Measurements from ENCODE around the gene PDE3B.

The PDE3B gene

GRCh38 chr11:14886513-14886912, 242.9 kb downstream of the PDE3B start:
- peaks cover 7% of the 10 kb centered on the region for H3K4me1 Mint-ChIP-seq
- no peak overlapping the region for H3K27ac Mint-ChIP-seq
- H3K36me3 Mint-ChIP-seq (ENCODE audit: low read depth): peaks cover 34% of the 10 kb centered on the region
- H3K9me3 Mint-ChIP-seq: peaks cover 25% of the 10 kb centered on the region
- TF ChIP-seq, protein P1, sequence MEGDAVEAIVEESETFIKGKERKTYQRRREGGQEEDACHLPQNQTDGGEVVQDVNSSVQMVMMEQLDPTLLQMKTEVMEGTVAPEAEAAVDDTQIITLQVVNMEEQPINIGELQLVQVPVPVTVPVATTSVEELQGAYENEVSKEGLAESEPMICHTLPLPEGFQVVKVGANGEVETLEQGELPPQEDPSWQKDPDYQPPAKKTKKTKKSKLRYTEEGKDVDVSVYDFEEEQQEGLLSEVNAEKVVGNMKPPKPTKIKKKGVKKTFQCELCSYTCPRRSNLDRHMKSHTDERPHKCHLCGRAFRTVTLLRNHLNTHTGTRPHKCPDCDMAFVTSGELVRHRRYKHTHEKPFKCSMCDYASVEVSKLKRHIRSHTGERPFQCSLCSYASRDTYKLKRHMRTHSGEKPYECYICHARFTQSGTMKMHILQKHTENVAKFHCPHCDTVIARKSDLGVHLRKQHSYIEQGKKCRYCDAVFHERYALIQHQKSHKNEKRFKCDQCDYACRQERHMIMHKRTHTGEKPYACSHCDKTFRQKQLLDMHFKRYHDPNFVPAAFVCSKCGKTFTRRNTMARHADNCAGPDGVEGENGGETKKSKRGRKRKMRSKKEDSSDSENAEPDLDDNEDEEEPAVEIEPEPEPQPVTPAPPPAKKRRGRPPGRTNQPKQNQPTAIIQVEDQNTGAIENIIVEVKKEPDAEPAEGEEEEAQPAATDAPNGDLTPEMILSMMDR (IDR thresholded peaks at IDR 0.05): no peak
- no peak overlapping the region for H3K4me3 Mint-ChIP-seq
- no peaks in the 10 kb centered on the region for H3K27me3 Mint-ChIP-seq (ENCODE audit: low read depth, poor library complexity)
- DNase-seq: no peak

DNA sequence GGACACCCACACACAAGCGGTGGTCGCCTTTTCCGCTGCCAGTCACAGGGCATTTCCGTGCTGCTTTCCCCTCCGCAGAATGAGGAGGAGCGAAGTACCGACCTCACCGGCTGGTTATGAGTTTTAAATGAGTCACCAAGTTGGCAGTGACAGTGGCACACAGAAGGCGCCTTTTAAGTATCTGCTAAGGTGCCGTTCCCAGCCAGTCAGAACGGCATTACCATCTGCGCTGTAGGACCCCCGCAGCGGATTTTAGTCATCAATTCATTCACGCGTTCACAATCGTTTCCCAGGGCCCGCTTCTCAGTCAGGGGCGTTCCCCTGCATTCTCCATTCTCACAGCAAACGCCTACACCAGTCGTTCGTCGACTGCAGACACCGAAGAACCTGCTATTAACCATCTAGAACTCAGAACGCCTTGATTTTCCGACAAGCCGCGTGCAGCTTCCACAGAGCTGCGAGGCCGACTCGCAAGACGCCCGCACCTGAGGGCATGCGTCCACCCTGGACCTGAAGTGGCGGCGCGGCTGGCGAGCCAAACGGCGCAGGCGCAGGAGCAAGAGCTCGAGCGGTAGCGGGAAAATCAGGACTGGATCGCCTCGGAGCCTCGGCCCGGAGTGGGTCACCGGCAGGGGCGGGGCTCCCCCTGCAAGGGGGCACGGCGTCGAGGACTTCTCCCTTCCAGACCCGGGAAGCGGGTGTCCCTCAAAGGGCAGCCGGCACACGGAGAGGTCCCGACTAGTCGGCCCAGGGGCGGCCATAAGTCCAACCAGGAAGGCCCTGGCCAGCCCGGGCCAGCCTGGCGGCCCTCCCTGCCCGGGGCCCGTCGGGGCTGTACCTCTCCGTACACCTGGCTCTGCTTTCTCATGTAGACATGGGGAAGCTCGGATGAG, 247.8 kb downstream of the PDE3B start:
- peak overlapping the region; percentile 89 for H3K4me3 Mint-ChIP-seq
- H3K9me3 Mint-ChIP-seq: peaks cover 26% of the 10 kb centered on the region

GRCh38 chr11:14892036-14892556, 248.5 kb downstream of the PDE3B start, which contains the start of gene CYP2R1:
Gene CYP2R1 (minus strand): TSS chr11:14892231. CDS start chr11:14892205, 26 bp downstream.
- Mint-ChIP-seq H3K27ac (no peak within 1 kb of the TSS), H3K36me3 (ENCODE audit: low read depth) (peaks cover 24% of the 10 kb centered on the region), H3K4me1 (peaks cover 7% of the 10 kb centered on the region), H3K27me3 (ENCODE audit: low read depth, poor library complexity) (no peaks in the 10 kb centered on the region), H3K9me3 (peaks cover 26% of the 10 kb centered on the region), H3K4me3 (peak within 1 kb of the TSS; percentile 89)
- TF ChIP-seq, protein P1 (IDR thresholded peaks at IDR 0.05): no peak
- DNase-seq: peak; percentile 79

More for the DNA sequence above, 247.8 kb downstream of the PDE3B start:
- TF ChIP-seq, protein P1 (IDR thresholded peaks at IDR 0.05): no peak
- no peaks in the 10 kb centered on the region for H3K27me3 Mint-ChIP-seq (ENCODE audit: low read depth, poor library complexity)
- H3K36me3 Mint-ChIP-seq (ENCODE audit: low read depth): peaks cover 24% of the 10 kb centered on the region
- DNase-seq: peak; percentile 76
- no peak overlapping the region for H3K27ac Mint-ChIP-seq
- peaks cover 7% of the 10 kb centered on the region for H3K4me1 Mint-ChIP-seq

DNA sequence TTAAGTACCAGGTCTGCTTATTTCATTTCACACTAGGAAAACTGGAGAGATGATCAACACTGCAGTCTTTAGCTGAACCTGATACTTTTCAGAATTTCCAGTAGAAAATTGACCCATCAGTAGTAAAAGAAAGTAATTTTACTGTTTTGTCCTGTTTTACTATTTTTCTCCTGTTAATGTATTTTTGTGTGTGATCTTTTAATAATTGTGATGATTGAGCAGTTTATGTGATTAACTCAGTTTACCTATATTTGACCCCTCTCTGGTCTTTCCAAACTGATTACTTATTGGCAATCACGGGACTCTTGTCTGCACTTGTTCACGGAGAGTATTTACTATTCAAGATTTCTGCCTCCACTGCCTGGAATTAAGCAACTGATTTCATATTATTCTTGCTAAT, 249.0 kb downstream of the PDE3B start:
- peaks cover 7% of the 10 kb centered on the region for H3K4me1 Mint-ChIP-seq
- peaks cover 24% of the 10 kb centered on the region for H3K36me3 Mint-ChIP-seq (ENCODE audit: low read depth)
- H3K9me3 Mint-ChIP-seq: peaks cover 26% of the 10 kb centered on the region
- no peak overlapping the region for H3K27ac Mint-ChIP-seq
- TF ChIP-seq, protein P1 (IDR thresholded peaks at IDR 0.05): no peak
- peak overlapping the region; percentile 54 for H3K4me3 Mint-ChIP-seq
- no peak for DNase-seq
- peaks cover under 1% of the 10 kb centered on the region for H3K27me3 Mint-ChIP-seq (ENCODE audit: low read depth, poor library complexity)

DNA sequence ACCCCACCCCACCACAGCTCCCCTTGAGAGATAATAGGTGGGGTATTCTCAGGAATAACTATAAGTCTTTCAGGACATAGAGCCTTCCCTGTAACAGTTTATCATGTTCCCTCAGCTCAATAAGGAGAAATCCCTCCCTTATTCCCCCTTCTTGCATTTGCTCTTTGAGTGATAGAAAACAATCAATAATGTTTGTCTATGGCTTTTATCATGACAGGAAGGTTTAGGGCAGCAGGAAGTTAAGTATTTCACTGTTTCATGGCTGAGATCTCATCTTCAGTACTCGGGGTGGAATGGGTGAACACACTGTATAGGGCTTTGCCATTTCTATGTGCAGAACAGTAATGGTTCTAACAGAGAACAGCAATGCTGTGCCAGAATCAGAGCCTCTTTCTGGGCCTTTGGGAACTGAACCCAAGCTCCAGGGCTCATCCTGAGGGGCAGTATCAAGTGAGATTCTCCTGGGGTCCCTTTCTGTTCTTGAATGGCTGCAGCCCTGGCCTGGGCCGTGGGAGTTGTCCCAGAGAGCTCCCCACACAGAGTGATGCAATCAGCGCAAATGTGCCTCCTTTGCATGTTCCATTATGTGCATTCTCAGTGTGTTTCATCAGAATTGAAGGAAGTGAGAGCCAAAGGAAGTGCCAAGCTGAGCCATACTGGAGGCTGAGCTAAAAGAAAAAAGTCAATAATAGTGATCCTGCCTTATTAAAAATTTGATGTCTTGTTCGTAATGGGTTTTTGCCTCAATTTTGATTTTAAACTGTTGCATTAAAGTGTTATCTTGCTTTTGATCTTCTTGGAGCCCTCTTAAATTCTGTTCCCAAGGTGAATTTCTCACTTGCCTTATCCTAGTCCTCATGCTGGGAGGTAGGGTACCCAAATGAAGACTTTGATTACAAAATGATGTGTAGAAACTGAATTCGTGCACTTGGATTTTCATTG, 251.3 kb downstream of the PDE3B start:
- Mint-ChIP-seq H3K27me3 (ENCODE audit: low read depth, poor library complexity) (peaks cover 7% of the 10 kb centered on the region), H3K9me3 (peaks cover 26% of the 10 kb centered on the region), H3K36me3 (ENCODE audit: low read depth) (peaks cover 18% of the 10 kb centered on the region), H3K4me1 (peaks cover 7% of the 10 kb centered on the region), H3K27ac (no peak overlapping the region), H3K4me3 (no peak overlapping the region)
- no peak for DNase-seq
- TF ChIP-seq, protein P1 (IDR thresholded peaks at IDR 0.05): no peak

Data from nephron progenitor cell (in vitro differentiated cells).